IPS-20b (cell line): ENCODE data around the gene RNPS1.

Source experiments
- H3K27ac ChIP-seq: one replicate; pipeline ENCODE4 v1.5.1; 2013; ENCODE audit warnings: low read length
- H3K27me3 ChIP-seq: 2 replicates; pipeline ENCODE4 v1.6.1; 2013; ENCODE audit warnings: mild to moderate bottlenecking, low read length, inconsistent platforms; ENCODE audit not compliant: insufficient read depth
- H3K36me3 ChIP-seq: 2 replicates; pipeline ENCODE4 v1.6.1; 2013; ENCODE audit warnings: low read depth, mild to moderate bottlenecking, inconsistent platforms, low read length, moderate library complexity; ENCODE audit not compliant: insufficient read depth
- H3K4me1 ChIP-seq: 2 replicates; pipeline ENCODE4 v1.6.1; 2013; ENCODE audit warnings: mild to moderate bottlenecking, control low read depth, inconsistent platforms, low read length, moderate library complexity; ENCODE audit not compliant: insufficient read depth
- H3K4me3 ChIP-seq: 2 replicates; pipeline ENCODE4 v1.5.1; 2013; ENCODE audit warnings: mild to moderate bottlenecking, low read length, inconsistent platforms
- H3K9ac ChIP-seq: 2 replicates; pipeline ENCODE4 v1.6.1; 2013; ENCODE audit warnings: low read depth, mild to moderate bottlenecking, inconsistent platforms, low read length, moderate library complexity
- H3K9me3 ChIP-seq: 2 replicates; pipeline ENCODE4 v1.6.1; 2013; ENCODE audit warnings: mild to moderate bottlenecking, low read depth, low read length, inconsistent platforms; ENCODE audit not compliant: insufficient read depth

Gene RNPS1

DNA sequence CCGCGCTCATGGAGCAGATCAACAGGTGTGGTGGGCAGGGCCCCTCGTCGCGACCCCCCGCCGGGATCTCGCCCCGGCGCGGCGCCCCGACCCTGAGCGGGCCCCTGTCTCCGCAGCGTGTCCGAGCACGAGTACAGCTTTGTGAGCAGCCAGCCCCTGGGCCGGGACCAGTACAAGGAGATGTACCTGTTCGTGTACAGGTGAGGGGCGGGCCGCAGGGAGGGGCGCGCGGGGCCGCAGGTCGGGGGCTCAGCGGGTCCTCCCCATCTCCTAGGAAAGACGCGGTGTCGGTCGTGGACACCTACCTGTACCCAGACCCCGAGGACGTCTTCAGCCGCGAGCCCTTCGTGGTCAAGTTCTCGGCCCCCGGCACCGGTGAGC, 30.8 kb downstream of the RNPS1 start:
- Histone ChIP-seq H3K4me3 (peak overlapping the region; percentile 42; the same call in 1 of the 2 replicates), H3K9ac (no peak overlapping the region), H3K36me3 (peaks cover 16% of the 10 kb centered on the region), H3K27me3 (peaks cover 33% of the 10 kb centered on the region), H3K9me3 (no peaks in the 10 kb centered on the region), H3K27ac (no peak overlapping the region), H3K4me1 (peaks cover 3% of the 10 kb centered on the region; the same call in 1 of the 2 replicates)

DNA sequence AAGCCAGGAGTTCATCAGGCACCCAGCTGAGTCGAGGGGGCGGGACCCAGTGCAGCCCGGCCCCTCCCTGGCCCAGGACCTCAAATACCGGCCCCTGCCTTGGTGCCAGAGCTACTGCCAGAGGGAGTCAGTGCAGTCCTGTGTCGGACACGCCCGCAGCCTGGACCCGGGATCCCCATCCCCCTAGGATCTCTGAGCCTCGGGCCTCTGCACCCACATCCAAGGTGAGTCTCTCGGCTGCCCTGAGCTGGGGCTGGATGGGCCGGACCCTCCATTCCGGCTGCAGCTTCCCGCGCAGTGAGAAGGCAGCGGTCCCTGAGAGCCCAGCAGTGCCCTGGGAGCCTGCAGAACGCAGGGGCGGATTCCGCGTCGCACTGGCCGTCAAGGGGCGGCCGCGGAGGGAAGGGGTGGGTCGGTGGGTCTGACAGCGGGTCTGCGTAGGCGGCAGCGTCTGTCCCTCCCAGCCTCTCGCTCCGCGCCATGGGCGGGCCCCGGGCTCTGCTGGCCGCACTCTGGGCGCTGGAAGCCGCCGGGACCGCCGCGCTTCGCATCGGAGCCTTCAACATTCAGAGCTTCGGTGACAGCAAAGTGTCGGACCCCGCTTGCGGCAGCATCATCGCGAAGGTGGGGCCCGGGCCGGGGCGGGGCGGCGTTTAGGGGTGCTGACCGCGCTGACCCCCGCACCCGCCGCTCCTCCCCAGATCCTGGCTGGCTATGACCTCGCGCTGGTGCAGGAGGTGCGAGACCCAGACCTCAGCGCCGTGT, 31.4 kb downstream of the RNPS1 start, which contains the start of gene DNASE1L2:
Gene DNASE1L2 (plus strand): TSS at position 108 of the 765 bp plus-strand sequence. CDS start 373 bp downstream, at position 481.
- no peaks in the 10 kb centered on the region for H3K9me3 ChIP-seq
- H3K9ac ChIP-seq = no peak within 1 kb of the TSS
- H3K27me3 ChIP-seq = peaks cover 33% of the 10 kb centered on the region
- peak within 1 kb of the TSS; percentile 42; the same call in 1 of the 2 replicates for H3K4me3 ChIP-seq
- H3K27ac ChIP-seq = no peak within 1 kb of the TSS
- peaks cover 20% of the 10 kb centered on the region for H3K36me3 ChIP-seq
- peaks cover 3% of the 10 kb centered on the region; the same call in 1 of the 2 replicates for H3K4me1 ChIP-seq

DNA sequence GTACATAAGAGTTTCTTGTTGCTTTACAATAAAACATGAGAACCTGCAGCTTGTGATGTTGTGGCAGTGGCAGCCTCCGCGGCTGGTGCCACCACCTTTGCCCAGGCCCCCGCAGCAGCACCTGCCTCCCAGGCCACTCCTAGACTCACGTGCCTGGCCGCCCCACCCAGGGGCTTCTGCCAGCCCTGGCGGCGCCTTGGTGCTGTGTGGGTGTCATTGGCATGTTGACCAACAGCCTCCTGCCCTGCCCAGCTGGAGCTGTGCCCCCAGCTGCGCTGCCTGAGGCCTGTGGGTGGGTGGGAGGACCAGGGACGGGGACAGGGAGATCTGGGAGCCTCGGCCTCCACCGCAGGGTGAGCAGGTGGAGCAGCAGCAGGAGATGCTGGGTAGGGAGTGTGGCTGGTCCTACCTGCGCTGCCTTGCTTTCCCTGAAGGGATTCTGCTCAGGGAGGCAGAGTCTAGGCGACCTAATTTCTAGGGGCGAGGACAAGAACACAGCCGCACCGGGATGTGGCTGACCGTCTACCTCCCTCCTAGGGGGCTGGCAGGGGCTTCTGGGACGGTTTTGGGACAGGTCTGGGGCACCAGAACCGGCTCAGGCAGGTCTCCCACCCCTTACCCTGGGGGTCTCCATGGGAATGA, 32.1 kb downstream of the RNPS1 start:
- H3K36me3 ChIP-seq = peaks cover 25% of the 10 kb centered on the region

DNA sequence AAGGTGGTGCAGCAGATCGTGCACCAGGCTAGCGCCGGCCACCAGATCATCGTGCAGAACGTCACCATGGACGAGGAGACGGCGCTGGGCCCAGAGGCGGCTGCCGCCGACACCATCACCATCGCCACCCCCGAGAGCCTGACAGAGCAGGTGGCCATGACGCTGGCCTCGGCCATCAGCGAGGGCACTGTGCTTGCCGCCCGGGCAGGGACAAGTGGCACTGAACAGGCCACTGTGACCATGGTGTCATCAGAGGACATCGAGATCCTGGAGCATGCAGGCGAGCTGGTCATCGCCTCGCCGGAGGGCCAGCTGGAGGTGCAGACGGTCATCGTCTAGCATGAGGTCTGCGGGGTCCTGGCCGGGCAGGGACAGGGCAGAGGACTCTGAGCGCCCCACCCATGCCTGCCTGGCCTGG, 32.7 kb downstream of the RNPS1 start:
- H3K4me1 ChIP-seq = peaks cover 3% of the 10 kb centered on the region; the same call in 1 of the 2 replicates
- H3K27me3 ChIP-seq = peaks cover 33% of the 10 kb centered on the region
- H3K9me3 ChIP-seq = no peaks in the 10 kb centered on the region
- H3K9ac ChIP-seq = no peak overlapping the region
- no peak overlapping the region for H3K27ac ChIP-seq
- no peak overlapping the region for H3K4me3 ChIP-seq
- peaks cover 25% of the 10 kb centered on the region for H3K36me3 ChIP-seq

More for the DNA sequence above, 32.1 kb downstream of the RNPS1 start:
- Histone ChIP-seq H3K27ac (no peak overlapping the region), H3K4me3 (no peak overlapping the region), H3K4me1 (peaks cover 3% of the 10 kb centered on the region; the same call in 1 of the 2 replicates), H3K27me3 (peaks cover 33% of the 10 kb centered on the region), H3K9me3 (no peaks in the 10 kb centered on the region), H3K9ac (no peak overlapping the region)

DNA sequence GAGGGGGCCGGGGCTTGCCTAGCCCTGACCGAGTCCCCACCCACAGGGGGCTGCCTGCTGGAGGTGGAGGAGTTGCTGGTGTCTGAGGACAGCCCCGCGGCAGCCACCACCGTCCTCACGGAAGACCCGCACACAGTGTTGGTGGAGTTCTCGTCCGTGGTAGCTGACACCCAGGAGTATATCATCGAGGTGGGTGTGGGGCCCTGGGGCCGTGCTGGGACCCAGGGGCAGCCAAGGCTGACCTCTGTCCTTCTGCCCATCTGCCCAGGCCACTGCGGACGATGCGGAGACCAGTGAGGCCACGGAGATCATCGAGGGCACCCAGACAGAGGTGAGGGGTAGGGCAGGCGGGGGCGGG, 33.1 kb downstream of the RNPS1 start:
- no peaks in the 10 kb centered on the region for H3K9me3 ChIP-seq
- H3K36me3 ChIP-seq = peaks cover 23% of the 10 kb centered on the region
- H3K9ac ChIP-seq = no peak overlapping the region
- H3K27me3 ChIP-seq = peaks cover 33% of the 10 kb centered on the region
- H3K4me1 ChIP-seq = peaks cover 3% of the 10 kb centered on the region; the same call in 1 of the 2 replicates
- H3K27ac ChIP-seq = no peak overlapping the region
- H3K4me3 ChIP-seq = no peak overlapping the region

DNA sequence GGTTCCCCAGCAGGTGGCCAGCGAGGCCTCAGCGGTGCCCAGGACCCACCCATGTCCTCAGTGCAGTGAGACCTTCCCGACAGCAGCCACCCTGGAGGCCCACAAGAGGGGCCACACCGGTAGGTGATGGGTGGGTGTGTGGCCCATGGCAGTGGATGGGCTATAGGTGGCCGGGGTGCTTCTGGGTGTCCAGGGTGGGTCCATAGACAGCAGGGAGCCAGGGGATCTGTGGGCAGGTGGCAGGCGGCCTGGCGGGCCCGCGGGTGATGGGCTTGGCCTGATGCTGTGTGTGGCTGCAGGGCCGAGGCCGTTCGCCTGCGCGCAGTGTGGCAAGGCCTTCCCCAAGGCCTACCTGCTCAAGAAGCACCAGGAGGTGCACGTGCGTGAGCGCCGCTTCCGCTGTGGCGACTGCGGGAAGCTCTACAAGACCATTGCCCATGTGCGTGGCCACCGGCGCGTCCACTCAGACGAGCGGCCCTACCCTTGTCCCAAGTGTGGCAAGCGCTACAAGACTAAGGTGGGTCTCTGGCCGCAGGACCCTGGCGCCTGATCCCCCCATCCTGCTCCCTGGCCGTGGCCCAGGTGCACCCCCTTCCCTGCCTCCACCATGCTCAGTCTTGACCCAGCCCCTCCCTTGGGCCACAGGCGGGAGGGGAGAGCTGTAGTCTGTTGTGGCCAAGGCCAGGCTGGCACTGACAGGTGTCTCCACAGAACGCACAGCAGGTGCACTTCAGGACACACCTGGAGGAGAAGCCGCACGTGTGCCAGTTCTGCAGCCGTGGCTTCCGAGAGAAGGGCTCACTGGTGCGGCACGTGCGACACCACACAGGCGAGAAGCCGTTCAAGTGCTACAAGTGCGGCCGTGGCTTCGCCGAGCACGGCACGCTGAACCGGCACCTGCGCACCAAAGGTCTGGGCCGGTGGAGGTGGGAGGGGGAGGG, 33.8 kb downstream of the RNPS1 start:
- H3K27me3 ChIP-seq = peaks cover 33% of the 10 kb centered on the region
- peaks cover 27% of the 10 kb centered on the region for H3K36me3 ChIP-seq
- H3K4me1 ChIP-seq = peaks cover 3% of the 10 kb centered on the region; the same call in 1 of the 2 replicates
- H3K9me3 ChIP-seq = no peaks in the 10 kb centered on the region
- no peak overlapping the region for H3K4me3 ChIP-seq
- H3K27ac ChIP-seq = no peak overlapping the region
- H3K9ac ChIP-seq = no peak overlapping the region

DNA sequence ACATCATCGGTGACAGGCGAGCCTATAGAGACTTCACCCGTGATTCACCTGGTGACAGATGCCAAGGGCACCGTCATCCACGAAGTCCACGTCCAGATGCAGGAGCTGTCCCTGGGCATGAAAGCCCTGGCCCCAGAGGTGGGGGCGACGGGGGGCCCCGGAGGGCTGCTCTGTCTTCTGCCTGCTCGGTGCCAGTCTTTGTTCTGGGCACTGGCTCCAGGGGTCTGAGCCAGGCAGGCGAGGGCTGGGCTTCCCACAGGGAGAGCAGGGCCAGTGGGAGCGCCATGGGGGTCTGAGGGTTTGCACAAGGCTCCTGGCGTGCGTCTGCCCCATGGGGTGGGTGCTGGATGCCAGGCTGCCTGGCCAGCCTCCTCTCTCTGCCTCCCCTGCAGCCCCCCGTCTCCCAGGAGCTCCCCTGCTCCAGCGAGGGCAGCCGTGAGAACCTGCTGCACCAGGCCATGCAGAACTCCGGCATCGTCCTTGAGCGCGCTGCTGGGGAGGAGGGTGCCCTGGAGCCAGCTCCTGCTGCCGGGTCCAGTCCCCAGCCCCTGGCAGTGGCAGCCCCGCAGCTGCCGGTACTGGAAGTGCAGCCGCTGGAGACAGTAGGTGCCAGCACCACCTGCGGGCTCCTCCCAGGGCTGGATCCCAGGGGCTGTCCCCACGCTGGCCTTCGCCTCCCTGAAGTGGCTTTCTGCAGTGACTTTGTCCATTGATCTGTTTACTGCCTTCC, 34.7 kb downstream of the RNPS1 start:
- Histone ChIP-seq H3K27ac (no peak overlapping the region), H3K9me3 (no peaks in the 10 kb centered on the region), H3K9ac (no peak overlapping the region), H3K4me3 (no peak overlapping the region), H3K4me1 (peaks cover under 1% of the 10 kb centered on the region; the same call in 1 of the 2 replicates), H3K27me3 (peaks cover 25% of the 10 kb centered on the region), H3K36me3 (peaks cover 31% of the 10 kb centered on the region)

DNA sequence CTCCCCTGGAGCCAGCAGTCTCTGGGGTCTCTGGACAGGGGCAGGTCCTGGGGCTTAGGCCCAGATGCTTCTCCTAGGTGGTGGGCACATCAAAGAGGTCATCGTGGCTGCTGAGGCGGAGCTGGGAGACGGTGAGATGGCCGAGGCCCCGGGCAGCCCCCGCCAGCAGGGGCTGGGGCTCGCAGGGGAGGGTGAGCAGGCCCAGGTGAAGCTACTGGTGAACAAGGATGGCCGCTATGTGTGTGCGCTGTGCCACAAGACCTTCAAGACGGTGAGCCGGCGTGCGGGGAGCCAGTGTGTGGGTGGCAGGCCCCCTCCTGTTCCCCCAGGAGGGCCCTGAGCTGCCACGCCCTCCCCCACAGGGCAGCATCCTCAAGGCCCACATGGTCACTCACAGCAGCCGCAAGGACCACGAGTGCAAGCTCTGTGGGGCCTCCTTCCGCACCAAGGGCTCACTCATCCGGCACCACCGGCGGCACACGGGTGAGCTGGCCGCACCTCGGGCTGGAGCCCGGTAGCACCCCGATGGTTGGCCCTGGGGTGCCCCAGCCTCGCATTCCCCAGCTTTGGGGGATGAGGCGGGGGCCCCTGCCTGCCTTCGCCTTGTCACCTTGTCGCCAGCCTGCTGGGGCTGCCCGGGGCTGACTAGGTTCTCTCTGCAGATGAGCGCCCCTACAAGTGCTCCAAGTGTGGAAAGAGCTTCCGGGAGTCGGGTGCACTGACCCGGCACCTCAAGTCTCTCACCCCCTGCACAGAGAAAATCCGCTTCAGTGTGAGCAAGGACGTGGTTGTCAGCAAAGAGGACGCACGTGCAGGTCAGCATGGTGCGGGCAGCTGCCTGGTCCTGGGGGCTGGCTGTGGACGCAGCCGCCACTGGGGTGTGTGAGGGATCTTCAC, 35.6 kb downstream of the RNPS1 start:
- Histone ChIP-seq H3K9ac (no peak overlapping the region), H3K36me3 (peaks cover 31% of the 10 kb centered on the region), H3K4me1 (no peaks in the 10 kb centered on the region; the same call in 1 of the 2 replicates), H3K9me3 (no peaks in the 10 kb centered on the region), H3K27ac (no peak overlapping the region), H3K27me3 (peaks cover 17% of the 10 kb centered on the region), H3K4me3 (no peak overlapping the region)

DNA sequence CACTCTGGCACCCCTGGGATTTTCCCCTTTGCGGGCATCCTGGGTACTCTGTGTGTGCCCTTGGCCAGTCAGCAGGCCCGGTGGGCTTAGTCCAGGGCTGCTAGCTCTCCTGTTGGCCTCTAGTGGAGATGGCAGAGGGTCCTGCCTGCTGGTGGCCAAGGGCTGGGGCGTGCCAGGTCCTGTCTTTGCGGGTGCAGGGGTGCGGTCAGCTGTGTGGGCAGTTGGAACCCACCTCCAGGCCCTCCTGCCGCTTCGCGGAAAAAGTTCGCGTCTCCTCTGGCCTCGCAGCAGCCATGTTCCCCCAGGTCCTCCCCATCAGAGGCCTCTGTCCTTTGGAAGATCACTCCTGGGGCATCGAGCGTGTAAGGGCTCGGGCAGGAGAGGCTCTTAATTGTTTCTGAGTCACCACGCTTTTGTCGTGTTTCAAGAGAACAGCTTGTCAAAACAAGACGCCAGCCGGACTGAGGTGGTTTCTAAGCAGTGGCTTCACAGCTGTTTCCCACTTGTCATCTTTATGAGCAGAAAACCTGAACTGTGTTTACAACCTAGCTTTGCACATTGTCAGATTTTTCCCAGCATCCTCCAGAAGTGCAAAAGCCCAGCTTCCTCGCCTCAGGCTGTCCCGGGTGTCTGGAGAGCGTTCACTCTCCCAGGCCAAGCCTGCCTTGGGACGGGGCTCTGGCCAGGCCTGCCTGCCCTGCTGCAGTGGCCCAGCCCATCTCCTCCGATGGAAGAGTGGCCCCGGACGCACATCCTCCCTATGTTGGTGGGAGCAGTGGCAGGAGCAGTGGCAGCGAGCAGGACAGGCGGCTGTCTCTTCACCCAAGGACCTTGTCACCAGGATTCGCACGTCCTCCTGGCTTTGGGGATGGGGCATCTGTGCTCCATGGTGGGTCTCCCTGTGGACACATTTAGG, 36.7 kb downstream of the RNPS1 start:
- peaks cover 31% of the 10 kb centered on the region for H3K36me3 ChIP-seq
- H3K9me3 ChIP-seq = no peaks in the 10 kb centered on the region
- no peaks in the 10 kb centered on the region; the same call in 1 of the 2 replicates for H3K4me1 ChIP-seq
- H3K9ac ChIP-seq = no peak overlapping the region
- peaks cover 6% of the 10 kb centered on the region for H3K27me3 ChIP-seq
- no peak overlapping the region for H3K4me3 ChIP-seq
- no peak overlapping the region for H3K27ac ChIP-seq
